Liver (tissue), 9 donors: ENCODE results near the gene EEF2K. TPM values are rescaled to one million over a fixed set of nuclear protein-coding genes. Genes with fewer than 3 reads are reported as not detected.

Source experiments
- DNase-seq: peaks from one replicate; pipeline ENCODE4 v3.0.0-alpha.2; 2017; ENCODE audit warnings: low spot score
- H3K27ac ChIP-seq, 2 donors: one replicate each; pipeline ENCODE4 v1.7.0; 2013; ENCODE audit warnings: inconsistent platforms in 2 of 2, low read length in 2 of 2, control low read depth in 1 of 2, low read depth in 1 of 2, mild to moderate bottlenecking in 1 of 2
- H3K27me3 ChIP-seq, 4 donors: one replicate each; pipeline versions ENCODE4 v1.6.1 to v1.7.0; 2013; ENCODE audit warnings: low read length in 3 of 4, inconsistent platforms in 1 of 4, mild to moderate bottlenecking in 1 of 4, moderate library complexity in 1 of 4; ENCODE audit not compliant: control insufficient read depth in 4 of 4, insufficient read depth in 4 of 4
- H3K36me3 ChIP-seq, 4 donors: one replicate each; pipeline versions ENCODE4 v1.6.1 to v1.7.0; 2013; ENCODE audit warnings: low read length in 3 of 4, mild to moderate bottlenecking in 3 of 4, low read depth in 1 of 4, moderate library complexity in 1 of 4; ENCODE audit not compliant: control insufficient read depth in 4 of 4, insufficient read depth in 3 of 4
- H3K4me1 ChIP-seq, 4 donors: one replicate each; pipeline versions ENCODE4 v1.6.1 to v1.7.0; 2013; ENCODE audit warnings: low read length in 3 of 4, mild to moderate bottlenecking in 3 of 4, moderate library complexity in 1 of 4; ENCODE audit not compliant: control insufficient read depth in 4 of 4, insufficient read depth in 4 of 4
- H3K4me3 ChIP-seq, 3 donors: one replicate each; pipeline versions ENCODE4 v1.6.1 to v1.7.0; 2013; ENCODE audit warnings: low read length in 3 of 3, control low read depth in 1 of 3, low read depth in 1 of 3, mild to moderate bottlenecking in 1 of 3
- H3K9ac ChIP-seq, 2 donors: one replicate each; pipeline ENCODE4 v1.7.0; 2013; ENCODE audit warnings: low read length in 2 of 2, mild to moderate bottlenecking in 2 of 2, moderate library complexity in 2 of 2, control low read depth in 1 of 2, low read depth in 1 of 2
- H3K9me3 ChIP-seq, 4 donors: one replicate each; pipeline versions ENCODE4 v1.6.1 to v1.7.0; 2013; ENCODE audit warnings: low read length in 3 of 4; ENCODE audit not compliant: control insufficient read depth in 4 of 4
- ATF3 ChIP-seq: IDR thresholded peaks from 2 replicates; pipeline ENCODE4 v1.6.1; 2016; ENCODE audit warnings: antibody characterized with exemption
- CTCF ChIP-seq: fragments of 150-350 bp; IDR thresholded peaks from 2 replicates; pipeline ENCODE4 v1.5.1; 2017; ENCODE audit warnings: improper control_type of control experiment, low read depth, low read length; ENCODE audit not compliant: missing input control
- EGR1 ChIP-seq, 2 donors: IDR thresholded peaks; 2 replicates each; pipeline ENCODE4 v1.6.1; 2016 to 2018; ENCODE audit warnings: antibody characterized with exemption in 2 of 2, low read depth in 2 of 2
- FOXA1 ChIP-seq: IDR thresholded peaks from 2 replicates; pipeline ENCODE4 v1.6.1; 2016; ENCODE audit warnings: antibody characterized with exemption
- FOXA2 ChIP-seq: IDR thresholded peaks from 2 replicates; pipeline ENCODE4 v1.6.1; 2016; ENCODE audit warnings: antibody characterized with exemption
- GABPA ChIP-seq, 2 donors: IDR thresholded peaks in 1 of 2; conservative IDR thresholded peaks in 1 of 2; 2 replicates each; pipeline ENCODE4 v1.6.1; 2016; ENCODE audit warnings: antibody characterized with exemption in 2 of 2, mild to moderate bottlenecking in 1 of 2, moderate library complexity in 1 of 2
- HNF4A ChIP-seq, 2 donors: conservative IDR thresholded peaks; 2 replicates each; pipeline ENCODE4 v1.6.1; 2016; ENCODE audit warnings: antibody characterized with exemption in 2 of 2, mild to moderate bottlenecking in 2 of 2
- JUND ChIP-seq, 2 donors: IDR thresholded peaks; 2 replicates each; pipeline ENCODE4 v1.6.1; 2016; ENCODE audit warnings: antibody characterized with exemption in 2 of 2
- MAX ChIP-seq: IDR thresholded peaks from 2 replicates; pipeline ENCODE4 v1.6.1; 2016; ENCODE audit warnings: antibody characterized with exemption
- NR2F2 ChIP-seq: IDR thresholded peaks from 2 replicates; pipeline ENCODE4 v1.6.1; 2016; ENCODE audit warnings: antibody characterized with exemption
- RAD21 ChIP-seq, 2 donors: IDR thresholded peaks; 2 replicates each; pipeline ENCODE4 v1.6.1; 2016; ENCODE audit warnings: antibody characterized with exemption in 2 of 2, mild to moderate bottlenecking in 2 of 2
- REST ChIP-seq: IDR thresholded peaks from 2 replicates; pipeline ENCODE4 v1.6.1; 2016; ENCODE audit warnings: antibody characterized with exemption, mild to moderate bottlenecking
- SP1 ChIP-seq: IDR thresholded peaks from 2 replicates; pipeline ENCODE4 v1.6.1; 2018; ENCODE audit warnings: antibody characterized with exemption, mild to moderate bottlenecking
- TAF1 ChIP-seq: conservative IDR thresholded peaks from 2 replicates; pipeline ENCODE4 v1.6.1; 2016; ENCODE audit warnings: antibody characterized with exemption, mild to moderate bottlenecking
- YY1 ChIP-seq: IDR thresholded peaks from 2 replicates; pipeline ENCODE4 v1.6.1; 2016; ENCODE audit warnings: antibody characterized with exemption, mild to moderate bottlenecking
- ZBTB33 ChIP-seq: IDR thresholded peaks from 2 replicates; pipeline ENCODE4 v1.6.1; 2016; ENCODE audit warnings: antibody characterized with exemption
- WGBS: extraction: QIAGEN DNeasy Blood & Tissue Kit; methylation state at CpG from one replicate; pipeline ENCODE4 v1.1.7; 2013; 5-methylcytosine and 5-hydroxymethylcytosine counted together
- polyA plus RNA-seq, 2 donors: library from polyadenylated mRNA; stranded (reverse) in 1 of 2; unstranded in 1 of 2; fragments of 200-250 nt in 1 of 2; fragments of >200 nt in 1 of 2; fragmentation: Nextera tagmentation in 1 of 2; extraction: Ambion mirVana in 1 of 2; gene quantifications; one replicate each; pipeline versions ENCODE4 v1.2.1 to v1.2.3, GENCODE V29; 2013 to 2015
- total RNA-seq, 2 donors: library from RNA; depleted of rRNA; stranded (reverse); fragments of >200 nt; gene quantifications; one replicate each; pipeline ENCODE4 v1.2.3, GENCODE V29; 2014
- donor health status: healthy.
- donor health status: healthy.
- donor health status: healthy.
- donor health status: healthy.
- donor health status: healthy.

EEF2K gene
- total and polyA plus RNA-seq, 4 donors: 3.2 to 14.3 (median 8.0) TPM

GRCh38 chr16:22284637-22285036, 78.6 kb downstream of the EEF2K start:
- no peak overlapping the region for H3K9ac ChIP-seq
- peaks cover 10 to 34% (median 23%) of the 10 kb centered on the region in 4 donors for H3K36me3 ChIP-seq
- no peak overlapping the region for H3K4me3 ChIP-seq
- no peak for DNase-seq
- H3K27me3 ChIP-seq: no peaks in the 10 kb centered on the region
- no peak overlapping the region for H3K27ac ChIP-seq
- TF ChIP-seq FOXA2: no peak
- TF ChIP-seq HNF4A (conservative IDR thresholded peaks at IDR 0.05): no peak
- no peak for TF ChIP-seq ATF3
- TF ChIP-seq ZBTB33: no peak
- TF ChIP-seq NR2F2: no peak
- TF ChIP-seq FOXA1: no peak
- H3K4me1 ChIP-seq: no peaks in the 10 kb centered on the region
- H3K9me3 ChIP-seq: no peaks in the 10 kb centered on the region
- WGBS: 96% methylated on average over 9 of the region's 9 CpGs

GRCh38 chr16:22285080-22285479, 79.0 kb downstream of the EEF2K start:
- peaks cover 10 to 31% (median 20%) of the 10 kb centered on the region in 4 donors for H3K36me3 ChIP-seq
- WGBS: 95% methylated on average over 6 of the region's 6 CpGs
- no peak overlapping the region for H3K9ac ChIP-seq
- H3K9me3 ChIP-seq: no peaks in the 10 kb centered on the region
- no peaks in the 10 kb centered on the region for H3K4me1 ChIP-seq
- H3K27ac ChIP-seq: no peak overlapping the region
- no peak for DNase-seq
- no peaks in the 10 kb centered on the region for H3K27me3 ChIP-seq
- TF ChIP-seq MAX: no peak
- TF ChIP-seq HNF4A (conservative IDR thresholded peaks at IDR 0.05): no peak
- no peak for TF ChIP-seq FOXA2
- TF ChIP-seq JUND (IDR thresholded peaks at IDR 0.05): no peak
- TF ChIP-seq NR2F2: no peak
- no peak for TF ChIP-seq CTCF
- no peak for TF ChIP-seq FOXA1
- TF ChIP-seq RAD21 (IDR thresholded peaks at IDR 0.05): no peak
- no peak for TF ChIP-seq REST
- TF ChIP-seq GABPA (IDR thresholded peaks at IDR 0.05 in 1 of 2, conservative IDR thresholded peaks at IDR 0.05 in 1 of 2): no peak
- no peak for TF ChIP-seq TAF1
- TF ChIP-seq SP1: no peak
- no peak for TF ChIP-seq EGR1 (IDR thresholded peaks at IDR 0.05; ENCODE audit: low read depth in 2 of 2)
- no peak for TF ChIP-seq YY1
- no peak for TF ChIP-seq ZBTB33
- no peak overlapping the region for H3K4me3 ChIP-seq
